HAP-1 (cell line): ENCODE results near the gene DNMT3A.

Source experiments
- DNase-seq, 2 experiments: peaks; one replicate each; pipeline ENCODE4 v3.0.0-alpha.2; 2016 to 2020; ENCODE audit warnings: low spot score in 2 of 2
- H3K27me3 ChIP-seq: fragments of 250-450 bp; sonication (Bioruptor Pico); 2 replicates; pipeline ENCODE4 v1.5.1; 2020; ENCODE audit warnings: low read depth, mild to moderate bottlenecking, moderate library complexity
- H3K36me3 ChIP-seq: fragments of 250-450 bp; sonication (Bioruptor Pico); replicated peaks from 2 replicates; pipeline ENCODE4 v1.5.1; 2020; ENCODE audit warnings: mild to moderate bottlenecking
- H3K4me1 ChIP-seq: fragments of 250-450 bp; sonication (Bioruptor Pico); 2 replicates; pipeline ENCODE4 v1.5.1; 2020; ENCODE audit warnings: mild to moderate bottlenecking
- H3K4me3 ChIP-seq: fragments of 250-450 bp; sonication (Bioruptor Pico); 2 replicates; pipeline ENCODE4 v1.5.1; 2020; ENCODE audit warnings: mild to moderate bottlenecking, moderate library complexity
- H3K9me3 ChIP-seq: fragments of 250-450 bp; sonication (Bioruptor Pico); 2 replicates; pipeline ENCODE4 v1.5.1; 2020; ENCODE audit warnings: mild to moderate bottlenecking, moderate library complexity
- in situ Hi-C: fragments of 300-500 bp; cut with MboI; formaldehyde crosslinking; loops from 3 replicates; pipeline ENCODE4 v1.14.3; 2020; ENCODE audit warnings: low sequenced_read_pairs, inconsistent platforms, mixed read lengths

Gene DNMT3A

GRCh38 chr2:25190536-25190935 lies 151.2 kb downstream of the DNMT3A start:
- Histone ChIP-seq H3K27me3 (no peaks in the 10 kb centered on the region), H3K9me3 (no peaks in the 10 kb centered on the region), H3K36me3 (no peaks in the 10 kb centered on the region), H3K4me3 (no peak overlapping the region), H3K4me1 (peaks cover 7% of the 10 kb centered on the region; the same call in 1 of the 2 replicates)
- DNase-seq = no peak
- in situ Hi-C loops = loop anchor here (10.0 kb wide), 1 partner anchor 786 kb away; no protein-coding TSS in a partner anchor

- Histone ChIP-seq H3K4me1 (peaks cover 7% of the 10 kb centered on the region; the same call in 1 of the 2 replicates), H3K27me3 (no peaks in the 10 kb centered on the region), H3K9me3 (no peaks in the 10 kb centered on the region), H3K4me3 (no peak overlapping the region), H3K36me3 (no peaks in the 10 kb centered on the region)
- DNase-seq = no peak
- in situ Hi-C loops = no loop called here
Observed at GRCh38 chr2:25188405-25188804, 153.3 kb downstream of the DNMT3A start.

- Histone ChIP-seq H3K4me3 (no peak overlapping the region), H3K27me3 (no peaks in the 10 kb centered on the region), H3K36me3 (no peaks in the 10 kb centered on the region), H3K9me3 (no peaks in the 10 kb centered on the region), H3K4me1 (peaks cover 7% of the 10 kb centered on the region; the same call in 1 of the 2 replicates)
- in situ Hi-C loops = no loop called here
- no peak for DNase-seq
Observed at GRCh38 chr2:25187729-25188350, 153.9 kb downstream of the DNMT3A start.

GRCh38 chr2:25184254-25184653 lies 157.5 kb downstream of the DNMT3A start:
- in situ Hi-C loops = no loop called here
- DNase-seq = no peak
- H3K4me3 ChIP-seq = no peak overlapping the region
- no peaks in the 10 kb centered on the region for H3K9me3 ChIP-seq
- H3K4me1 ChIP-seq = no peaks in the 10 kb centered on the region
- H3K36me3 ChIP-seq = no peaks in the 10 kb centered on the region
- no peaks in the 10 kb centered on the region for H3K27me3 ChIP-seq

- no peak overlapping the region for H3K4me3 ChIP-seq
- DNase-seq = no peak
- no peaks in the 10 kb centered on the region for H3K9me3 ChIP-seq
- in situ Hi-C loops = no loop called here
- H3K4me1 ChIP-seq = no peaks in the 10 kb centered on the region
- H3K36me3 ChIP-seq = no peaks in the 10 kb centered on the region
- no peaks in the 10 kb centered on the region for H3K27me3 ChIP-seq
Observed at GRCh38 chr2:25178976-25179375, 162.7 kb downstream of the DNMT3A start.
